Neural progenitor cell (in vitro differentiated cells): ENCODE measurements around the gene STPG4.

Experiments
- EZH2 ChIP-seq: fragments of 200-600 bp; sonication (generic); IDR thresholded peaks from 2 replicates; pipeline ENCODE4 v1.6.1; 2017; ENCODE audit warnings: antibody characterized with exemption, mild to moderate bottlenecking, moderate library complexity
- EZH2phosphoT487 ChIP-seq: fragments of 200-600 bp; sonication (generic); IDR thresholded peaks from 2 replicates; pipeline ENCODE4 v1.6.1; 2017; ENCODE audit warnings: antibody characterized with exemption
- TF ChIP-seq, protein P1 (sequence below): fragments of 200-600 bp; sonication (generic); IDR thresholded peaks from 2 replicates; pipeline ENCODE4 v1.5.1; 2017; ENCODE audit warnings: antibody characterized with exemption, mild to moderate bottlenecking

DNA sequence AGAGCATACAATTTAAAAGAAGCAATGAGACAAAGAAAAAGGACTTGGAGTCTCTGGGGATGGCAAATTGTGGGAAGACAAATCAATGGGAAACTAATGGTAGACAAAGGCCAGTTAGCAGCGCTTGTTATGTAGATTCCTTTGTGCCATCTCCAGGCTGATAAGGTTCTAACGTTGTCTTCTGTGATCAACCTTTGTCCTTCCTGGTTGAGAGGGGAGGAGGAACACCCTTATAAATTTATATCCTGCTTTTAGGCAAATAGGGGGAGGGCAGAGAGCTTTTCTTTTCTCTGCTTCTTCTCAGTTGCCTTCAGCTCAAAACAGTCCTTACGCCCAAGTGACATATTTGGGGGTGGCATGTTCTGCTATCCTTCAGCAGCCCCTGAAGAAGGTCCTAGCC is 89.8 kb downstream of the STPG4 start:
- TF ChIP-seq, protein P1, sequence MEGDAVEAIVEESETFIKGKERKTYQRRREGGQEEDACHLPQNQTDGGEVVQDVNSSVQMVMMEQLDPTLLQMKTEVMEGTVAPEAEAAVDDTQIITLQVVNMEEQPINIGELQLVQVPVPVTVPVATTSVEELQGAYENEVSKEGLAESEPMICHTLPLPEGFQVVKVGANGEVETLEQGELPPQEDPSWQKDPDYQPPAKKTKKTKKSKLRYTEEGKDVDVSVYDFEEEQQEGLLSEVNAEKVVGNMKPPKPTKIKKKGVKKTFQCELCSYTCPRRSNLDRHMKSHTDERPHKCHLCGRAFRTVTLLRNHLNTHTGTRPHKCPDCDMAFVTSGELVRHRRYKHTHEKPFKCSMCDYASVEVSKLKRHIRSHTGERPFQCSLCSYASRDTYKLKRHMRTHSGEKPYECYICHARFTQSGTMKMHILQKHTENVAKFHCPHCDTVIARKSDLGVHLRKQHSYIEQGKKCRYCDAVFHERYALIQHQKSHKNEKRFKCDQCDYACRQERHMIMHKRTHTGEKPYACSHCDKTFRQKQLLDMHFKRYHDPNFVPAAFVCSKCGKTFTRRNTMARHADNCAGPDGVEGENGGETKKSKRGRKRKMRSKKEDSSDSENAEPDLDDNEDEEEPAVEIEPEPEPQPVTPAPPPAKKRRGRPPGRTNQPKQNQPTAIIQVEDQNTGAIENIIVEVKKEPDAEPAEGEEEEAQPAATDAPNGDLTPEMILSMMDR: no peak
- TF ChIP-seq EZH2: no peak
- no peak for TF ChIP-seq EZH2phosphoT487
